ENCODE data around the gene FIGN. TPM values are rescaled to one million over a fixed set of nuclear protein-coding genes. Genes with fewer than 3 reads are reported as not detected.

The FIGN gene
- total RNA-seq, 1 experiment from 2014 or later, result 19.4 TPM

DNA sequence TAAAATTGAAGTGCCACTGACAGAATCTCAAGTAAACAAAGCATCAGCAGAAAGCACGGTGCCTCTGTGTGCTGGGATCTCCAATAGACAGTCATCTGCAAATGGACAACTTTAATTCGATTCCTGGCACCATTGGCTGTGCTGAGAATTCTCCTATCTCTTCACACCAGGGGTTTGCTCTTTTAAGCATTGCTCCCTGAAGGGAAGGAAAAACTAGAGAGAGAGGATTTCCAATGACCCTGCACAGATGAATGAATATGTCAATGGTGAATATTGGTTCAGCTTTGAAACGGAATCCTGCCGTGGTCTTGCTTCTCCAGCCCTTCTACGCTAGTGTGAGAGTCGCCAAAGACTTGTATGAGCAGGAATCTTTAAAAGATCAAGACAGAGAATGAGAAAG, 97.9 kb downstream of the FIGN start (continued):
- no peak for TF ChIP-seq EMX1 (CRISPR knock-in tag; IDR thresholded peaks at IDR 0.05)
- no peak for TF ChIP-seq FOXK1 (CRISPR knock-in tag; IDR thresholded peaks at IDR 0.05)
- TF ChIP-seq NFYB (CRISPR knock-in tag; conservative IDR thresholded peaks at IDR 0.05; ENCODE audit: low read depth), result no peak

DNA sequence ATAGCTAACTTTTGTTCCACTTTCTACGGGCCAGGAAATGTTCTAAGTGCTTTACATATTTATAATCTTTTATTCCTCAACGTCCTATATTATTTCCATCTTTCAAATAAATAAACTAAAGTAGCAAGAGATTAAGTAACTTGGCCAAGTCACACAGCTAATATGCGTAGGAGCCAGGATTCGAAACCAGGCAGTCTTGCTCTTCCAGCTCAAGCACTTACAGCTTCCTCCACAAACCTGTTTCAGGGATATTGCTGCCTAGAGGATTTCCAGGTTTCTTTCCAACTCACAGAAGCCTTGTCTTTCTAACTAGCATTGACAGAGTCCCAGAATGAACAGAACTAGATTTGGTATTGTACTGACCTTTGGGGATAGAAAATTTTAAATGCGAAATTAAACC, 102.5 kb downstream of the FIGN start:
- Mint-ChIP-seq H3K4me1 (peaks cover 31% of the 10 kb centered on the region), H3K36me3 (no peaks in the 10 kb centered on the region), H3K9me3 (no peaks in the 10 kb centered on the region), H3K27me3 (ENCODE audit: low read depth) (no peaks in the 10 kb centered on the region), H3K4me3 (no peak overlapping the region), H3K27ac (no peak overlapping the region)
- POLR2A ChIA-PET, result no interaction called here
- ATAC-seq, result no peak
- TF ChIP-seq, protein P1, sequence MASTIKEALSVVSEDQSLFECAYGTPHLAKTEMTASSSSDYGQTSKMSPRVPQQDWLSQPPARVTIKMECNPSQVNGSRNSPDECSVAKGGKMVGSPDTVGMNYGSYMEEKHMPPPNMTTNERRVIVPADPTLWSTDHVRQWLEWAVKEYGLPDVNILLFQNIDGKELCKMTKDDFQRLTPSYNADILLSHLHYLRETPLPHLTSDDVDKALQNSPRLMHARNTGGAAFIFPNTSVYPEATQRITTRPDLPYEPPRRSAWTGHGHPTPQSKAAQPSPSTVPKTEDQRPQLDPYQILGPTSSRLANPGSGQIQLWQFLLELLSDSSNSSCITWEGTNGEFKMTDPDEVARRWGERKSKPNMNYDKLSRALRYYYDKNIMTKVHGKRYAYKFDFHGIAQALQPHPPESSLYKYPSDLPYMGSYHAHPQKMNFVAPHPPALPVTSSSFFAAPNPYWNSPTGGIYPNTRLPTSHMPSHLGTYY (CRISPR knock-in tag; IDR thresholded peaks at IDR 0.05), result no peak
- TF ChIP-seq GRHL2 (CRISPR knock-in tag; IDR thresholded peaks at IDR 0.05; ENCODE audit: insufficient replicate concordance, severe bottlenecking), result no peak
- no peak for TF ChIP-seq ZNF121 (CRISPR knock-in tag; IDR thresholded peaks at IDR 0.05)
- no peak for TF ChIP-seq ZNF138 (CRISPR knock-in tag; conservative IDR thresholded peaks at IDR 0.05)
- TF ChIP-seq ETV6 (CRISPR knock-in tag; IDR thresholded peaks at IDR 0.05), result no peak
- TF ChIP-seq, protein P2, sequence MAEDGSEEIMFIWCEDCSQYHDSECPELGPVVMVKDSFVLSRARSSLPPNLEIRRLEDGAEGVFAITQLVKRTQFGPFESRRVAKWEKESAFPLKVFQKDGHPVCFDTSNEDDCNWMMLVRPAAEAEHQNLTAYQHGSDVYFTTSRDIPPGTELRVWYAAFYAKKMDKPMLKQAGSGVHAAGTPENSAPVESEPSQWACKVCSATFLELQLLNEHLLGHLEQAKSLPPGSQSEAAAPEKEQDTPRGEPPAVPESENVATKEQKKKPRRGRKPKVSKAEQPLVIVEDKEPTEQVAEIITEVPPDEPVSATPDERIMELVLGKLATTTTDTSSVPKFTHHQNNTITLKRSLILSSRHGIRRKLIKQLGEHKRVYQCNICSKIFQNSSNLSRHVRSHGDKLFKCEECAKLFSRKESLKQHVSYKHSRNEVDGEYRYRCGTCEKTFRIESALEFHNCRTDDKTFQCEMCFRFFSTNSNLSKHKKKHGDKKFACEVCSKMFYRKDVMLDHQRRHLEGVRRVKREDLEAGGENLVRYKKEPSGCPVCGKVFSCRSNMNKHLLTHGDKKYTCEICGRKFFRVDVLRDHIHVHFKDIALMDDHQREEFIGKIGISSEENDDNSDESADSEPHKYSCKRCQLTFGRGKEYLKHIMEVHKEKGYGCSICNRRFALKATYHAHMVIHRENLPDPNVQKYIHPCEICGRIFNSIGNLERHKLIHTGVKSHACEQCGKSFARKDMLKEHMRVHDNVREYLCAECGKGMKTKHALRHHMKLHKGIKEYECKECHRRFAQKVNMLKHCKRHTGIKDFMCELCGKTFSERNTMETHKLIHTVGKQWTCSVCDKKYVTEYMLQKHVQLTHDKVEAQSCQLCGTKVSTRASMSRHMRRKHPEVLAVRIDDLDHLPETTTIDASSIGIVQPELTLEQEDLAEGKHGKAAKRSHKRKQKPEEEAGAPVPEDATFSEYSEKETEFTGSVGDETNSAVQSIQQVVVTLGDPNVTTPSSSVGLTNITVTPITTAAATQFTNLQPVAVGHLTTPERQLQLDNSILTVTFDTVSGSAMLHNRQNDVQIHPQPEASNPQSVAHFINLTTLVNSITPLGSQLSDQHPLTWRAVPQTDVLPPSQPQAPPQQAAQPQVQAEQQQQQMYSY (CRISPR knock-in tag; IDR thresholded peaks at IDR 0.05), result no peak
- TF ChIP-seq ZNF671 (CRISPR knock-in tag; IDR thresholded peaks at IDR 0.05), result no peak
- no peak for TF ChIP-seq NR3C1 (CRISPR knock-in tag; conservative IDR thresholded peaks at IDR 0.05; ENCODE audit: low read depth)
- TF ChIP-seq E2F5 (CRISPR knock-in tag; IDR thresholded peaks at IDR 0.05), result no peak
- TF ChIP-seq GTF2I (CRISPR knock-in tag; conservative IDR thresholded peaks at IDR 0.05), result no peak
- TF ChIP-seq, protein P3, sequence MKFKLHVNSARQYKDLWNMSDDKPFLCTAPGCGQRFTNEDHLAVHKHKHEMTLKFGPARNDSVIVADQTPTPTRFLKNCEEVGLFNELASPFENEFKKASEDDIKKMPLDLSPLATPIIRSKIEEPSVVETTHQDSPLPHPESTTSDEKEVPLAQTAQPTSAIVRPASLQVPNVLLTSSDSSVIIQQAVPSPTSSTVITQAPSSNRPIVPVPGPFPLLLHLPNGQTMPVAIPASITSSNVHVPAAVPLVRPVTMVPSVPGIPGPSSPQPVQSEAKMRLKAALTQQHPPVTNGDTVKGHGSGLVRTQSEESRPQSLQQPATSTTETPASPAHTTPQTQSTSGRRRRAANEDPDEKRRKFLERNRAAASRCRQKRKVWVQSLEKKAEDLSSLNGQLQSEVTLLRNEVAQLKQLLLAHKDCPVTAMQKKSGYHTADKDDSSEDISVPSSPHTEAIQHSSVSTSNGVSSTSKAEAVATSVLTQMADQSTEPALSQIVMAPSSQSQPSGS (CRISPR knock-in tag; IDR thresholded peaks at IDR 0.05; ENCODE audit: borderline replicate concordance, low read depth), result no peak
- no peak for TF ChIP-seq TEAD1 (CRISPR knock-in tag; IDR thresholded peaks at IDR 0.05)
- no peak for DNase-seq (ENCODE audit: low spot score)
- CTCF ChIA-PET, result no interaction called here

- CTCF ChIA-PET, result interaction anchor here (1.4 kb wide), 1 partner anchor 8 kb away, joined by 3 read pairs; no protein-coding TSS in a partner anchor
- Mint-ChIP-seq H3K36me3 (no peaks in the 10 kb centered on the region), H3K9me3 (no peaks in the 10 kb centered on the region), H3K27ac (no peak overlapping the region), H3K4me3 (no peak overlapping the region), H3K27me3 (ENCODE audit: low read depth) (no peaks in the 10 kb centered on the region), H3K4me1 (peaks cover 23% of the 10 kb centered on the region)
- POLR2A ChIA-PET, result no interaction called here
- TF ChIP-seq SMAD3 (CRISPR knock-in tag; IDR thresholded peaks at IDR 0.05; ENCODE audit: borderline replicate concordance), result no peak
- no peak for TF ChIP-seq FOXP4 (CRISPR knock-in tag; IDR thresholded peaks at IDR 0.05)
- no peak for TF ChIP-seq CREB1 (CRISPR knock-in tag; IDR thresholded peaks at IDR 0.05)
- no peak for TF ChIP-seq NR3C1 (CRISPR knock-in tag; conservative IDR thresholded peaks at IDR 0.05; ENCODE audit: low read depth)
- TF ChIP-seq NFYB (CRISPR knock-in tag; conservative IDR thresholded peaks at IDR 0.05; ENCODE audit: low read depth), result no peak
- TF ChIP-seq, protein P4, sequence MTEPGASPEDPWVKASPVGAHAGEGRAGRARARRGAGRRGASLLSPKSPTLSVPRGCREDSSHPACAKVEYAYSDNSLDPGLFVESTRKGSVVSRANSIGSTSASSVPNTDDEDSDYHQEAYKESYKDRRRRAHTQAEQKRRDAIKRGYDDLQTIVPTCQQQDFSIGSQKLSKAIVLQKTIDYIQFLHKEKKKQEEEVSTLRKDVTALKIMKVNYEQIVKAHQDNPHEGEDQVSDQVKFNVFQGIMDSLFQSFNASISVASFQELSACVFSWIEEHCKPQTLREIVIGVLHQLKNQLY (CRISPR knock-in tag; IDR thresholded peaks at IDR 0.05), result no peak
- TF ChIP-seq ZNF396 (CRISPR knock-in tag; IDR thresholded peaks at IDR 0.05; ENCODE audit: borderline replicate concordance), result no peak
- TF ChIP-seq SMAD4 (CRISPR knock-in tag; IDR thresholded peaks at IDR 0.05), result no peak
- no peak for DNase-seq (ENCODE audit: low spot score)
- ATAC-seq, result no peak
Observed at GRCh38 chr2:163630836-163631235, 105.0 kb downstream of the FIGN start.
